ENCODE results near the gene PDXP. TPM values are rescaled to one million over a fixed set of nuclear protein-coding genes. Genes with fewer than 3 reads are reported as not detected.

PDXP gene
- total RNA-seq, 1 experiment from 2014 or later: 10.9 TPM

DNA sequence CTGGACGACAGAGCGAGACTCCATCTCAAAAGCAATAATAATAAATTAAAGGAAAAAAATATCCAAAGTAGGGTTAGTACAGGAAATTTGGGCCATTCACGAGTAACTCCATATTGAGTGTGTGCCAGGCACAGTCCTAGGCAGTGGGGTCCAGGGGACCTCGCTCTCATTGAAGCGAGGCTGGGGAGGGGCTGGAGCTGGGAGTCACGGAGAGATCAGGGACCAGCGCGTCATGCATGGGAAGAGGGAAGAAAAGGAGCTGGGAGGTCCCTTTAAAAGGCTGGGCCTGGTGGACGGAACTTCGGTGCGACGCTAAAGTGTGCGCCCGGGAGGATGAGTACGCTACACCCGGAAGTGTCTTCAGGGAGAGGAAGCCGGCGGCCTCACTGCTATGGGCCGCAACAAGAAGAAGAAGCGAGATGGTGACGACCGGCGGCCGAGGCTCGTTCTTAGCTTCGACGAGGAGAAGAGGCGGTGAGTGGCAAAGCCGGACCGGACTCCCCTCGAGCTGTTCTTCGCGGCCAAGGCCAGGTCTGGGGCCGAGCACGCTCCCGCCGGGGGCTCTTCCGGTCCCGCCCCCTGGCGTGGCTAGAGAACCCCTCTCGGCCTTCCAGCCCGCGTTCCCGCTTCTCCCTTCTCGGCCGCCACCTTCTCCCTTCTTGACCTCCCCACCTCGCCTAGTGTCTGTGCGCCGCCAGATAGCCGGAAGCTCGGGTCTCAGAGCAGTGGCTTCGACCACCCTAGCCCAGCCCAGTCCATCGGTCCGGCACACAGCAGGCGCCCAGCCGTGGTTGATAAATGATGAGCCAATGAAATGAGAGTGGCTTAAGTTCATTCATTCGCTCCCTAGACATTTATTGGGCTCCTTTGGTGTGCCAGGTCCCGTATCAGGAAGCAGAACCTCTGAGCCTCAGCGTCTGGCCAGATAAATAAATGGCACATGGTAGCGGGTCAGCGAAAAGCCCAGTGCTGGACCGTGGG lies 27.8 kb downstream of the PDXP start, which contains the start of gene NOL12:
NOL12 (plus strand) TSS at position 342 of the 981 bp plus-strand sequence; CDS start at position 392, 50 bp downstream.
- peak; percentile 83 to 86 for DNase-seq
- Histone ChIP-seq H3K9me3 (ENCODE audit: insufficient read depth, low read depth) (no peaks in the 10 kb centered on the region), H3K79me2 (ENCODE audit: low read depth) (peaks cover 36% of the 10 kb centered on the region), H3K36me3 (ENCODE audit: low read depth) (peaks cover 23% of the 10 kb centered on the region), H2AFZ (peak within 1 kb of the TSS; percentile 87), H3K9me2 (ENCODE audit: insufficient read depth) (no peaks in the 10 kb centered on the region), H3K4me2 (peak within 1 kb of the TSS; percentile 84), H3K27me3 (ENCODE audit: insufficient read depth, low read depth) (no peaks in the 10 kb centered on the region), H4K20me1 (ENCODE audit: insufficient read depth) (peaks cover 11% of the 10 kb centered on the region; the same call in 1 of the 2 replicates), H3K27ac (peak within 1 kb of the TSS; percentile 59), H3K4me3 (peak within 1 kb of the TSS; percentile 94), H3K4me1 (replicated peaks; ENCODE audit: insufficient read depth) (peaks cover 47% of the 10 kb centered on the region), H3F3A (ENCODE audit: insufficient read depth, low read depth) (peaks cover 36% of the 10 kb centered on the region)
- ChIA-PET CTCF (interaction anchor here (0.6 to 1.1 kb wide), 5 partner anchors 8 to 111 kb away, joined by 3 to 18 read pairs (median 5); partner anchors contain the start of gene GGA1), POLR2A (ENCODE audit: unreplicated experiment) (interaction anchor here (0.6 to 1.0 kb wide), 7 partner anchors 8 to 308 kb away, joined by 3 to 24 read pairs (median 3); partner anchors contain the start of gene PDXP)
- intact Hi-C loops (cut with micrococcal nuclease; ENCODE audit: unreplicated experiment): loop anchor here (2.0 kb wide), 2 partner anchors 67 to 119 kb away; a partner anchor contains a TSS
- TF ChIP-seq EZH2 (IDR thresholded peaks at IDR 0.05; ENCODE audit: low read depth): no peak
- TF ChIP-seq, protein P1, sequence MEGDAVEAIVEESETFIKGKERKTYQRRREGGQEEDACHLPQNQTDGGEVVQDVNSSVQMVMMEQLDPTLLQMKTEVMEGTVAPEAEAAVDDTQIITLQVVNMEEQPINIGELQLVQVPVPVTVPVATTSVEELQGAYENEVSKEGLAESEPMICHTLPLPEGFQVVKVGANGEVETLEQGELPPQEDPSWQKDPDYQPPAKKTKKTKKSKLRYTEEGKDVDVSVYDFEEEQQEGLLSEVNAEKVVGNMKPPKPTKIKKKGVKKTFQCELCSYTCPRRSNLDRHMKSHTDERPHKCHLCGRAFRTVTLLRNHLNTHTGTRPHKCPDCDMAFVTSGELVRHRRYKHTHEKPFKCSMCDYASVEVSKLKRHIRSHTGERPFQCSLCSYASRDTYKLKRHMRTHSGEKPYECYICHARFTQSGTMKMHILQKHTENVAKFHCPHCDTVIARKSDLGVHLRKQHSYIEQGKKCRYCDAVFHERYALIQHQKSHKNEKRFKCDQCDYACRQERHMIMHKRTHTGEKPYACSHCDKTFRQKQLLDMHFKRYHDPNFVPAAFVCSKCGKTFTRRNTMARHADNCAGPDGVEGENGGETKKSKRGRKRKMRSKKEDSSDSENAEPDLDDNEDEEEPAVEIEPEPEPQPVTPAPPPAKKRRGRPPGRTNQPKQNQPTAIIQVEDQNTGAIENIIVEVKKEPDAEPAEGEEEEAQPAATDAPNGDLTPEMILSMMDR (conservative IDR thresholded peaks at IDR 0.05): 0 out of 2 replicates have a peak, but pooled peaks have one; percentile 26
- TSS peak; percentile 68 for BruUV-seq (replicated peaks)

GRCh38 chr22:37690407-37690806 lies 31.9 kb downstream of the PDXP start:
- peaks cover 11% of the 10 kb centered on the region; the same call in 1 of the 2 replicates for H4K20me1 ChIP-seq (ENCODE audit: insufficient read depth)
- intact Hi-C loops (cut with micrococcal nuclease; ENCODE audit: unreplicated experiment): no loop called here
- CTCF ChIA-PET: no interaction called here

GRCh38 chr22:37690901-37691504 lies 32.5 kb downstream of the PDXP start:
- no peak overlapping the region for H3K4me3 ChIP-seq
- H2AFZ ChIP-seq: no peak overlapping the region
- H3K36me3 ChIP-seq (ENCODE audit: low read depth): peaks cover 36% of the 10 kb centered on the region
- no TSS peak for BruUV-seq (replicated peaks)
- peaks cover 11% of the 10 kb centered on the region; the same call in 1 of the 2 replicates for H4K20me1 ChIP-seq (ENCODE audit: insufficient read depth)
- no peak overlapping the region for H3K27ac ChIP-seq
- no peak overlapping the region for H3K4me2 ChIP-seq
- TF ChIP-seq EZH2 (IDR thresholded peaks at IDR 0.05; ENCODE audit: low read depth): no peak
- TF ChIP-seq, protein P1 (conservative IDR thresholded peaks at IDR 0.05): no peak
- peaks cover 34% of the 10 kb centered on the region for H3K4me1 ChIP-seq (replicated peaks; ENCODE audit: insufficient read depth)
- H3K27me3 ChIP-seq (ENCODE audit: insufficient read depth, low read depth): no peaks in the 10 kb centered on the region
- intact Hi-C loops (cut with micrococcal nuclease; ENCODE audit: unreplicated experiment): no loop called here
- POLR2A ChIA-PET (ENCODE audit: unreplicated experiment): no interaction called here
- H3F3A ChIP-seq (ENCODE audit: insufficient read depth, low read depth): peaks cover 36% of the 10 kb centered on the region
- CTCF ChIA-PET: no interaction called here
- no peaks in the 10 kb centered on the region for H3K9me2 ChIP-seq (ENCODE audit: insufficient read depth)
- no peak for DNase-seq
- H3K9me3 ChIP-seq (ENCODE audit: insufficient read depth, low read depth): no peaks in the 10 kb centered on the region
- peaks cover 36% of the 10 kb centered on the region for H3K79me2 ChIP-seq (ENCODE audit: low read depth)

More at GRCh38 chr22:37690407-37690806, 31.9 kb downstream of the PDXP start:
- H3K36me3 ChIP-seq (ENCODE audit: low read depth): peaks cover 36% of the 10 kb centered on the region
- no peak overlapping the region for H3K4me3 ChIP-seq
- POLR2A ChIA-PET (ENCODE audit: unreplicated experiment): no interaction called here
- no peaks in the 10 kb centered on the region for H3K9me3 ChIP-seq (ENCODE audit: insufficient read depth, low read depth)
- H3K9me2 ChIP-seq (ENCODE audit: insufficient read depth): no peaks in the 10 kb centered on the region
- H3K4me1 ChIP-seq (replicated peaks; ENCODE audit: insufficient read depth): peaks cover 34% of the 10 kb centered on the region
- no peak for DNase-seq
- no peak overlapping the region for H3K4me2 ChIP-seq
- no TSS peak for BruUV-seq (replicated peaks)
- peaks cover 36% of the 10 kb centered on the region for H3K79me2 ChIP-seq (ENCODE audit: low read depth)
- peaks cover 33% of the 10 kb centered on the region for H3F3A ChIP-seq (ENCODE audit: insufficient read depth, low read depth)
- no peak overlapping the region for H2AFZ ChIP-seq
- TF ChIP-seq, protein P1 (conservative IDR thresholded peaks at IDR 0.05): no peak
- no peak for TF ChIP-seq EZH2 (IDR thresholded peaks at IDR 0.05; ENCODE audit: low read depth)
- no peak overlapping the region for H3K27ac ChIP-seq
- no peaks in the 10 kb centered on the region for H3K27me3 ChIP-seq (ENCODE audit: insufficient read depth, low read depth)

Data from PC-9 (cell line).